Renal cortex interstitium (tissue), 11 donors: ENCODE results near the gene LMCD1. TPM values are rescaled to one million over a fixed set of nuclear protein-coding genes. Genes with fewer than 3 reads are reported as not detected.

ENCODE experiments used
- DNase-seq, 11 donors: peaks; one replicate each; pipeline ENCODE4 v3.0.0-alpha.2; 2013; ENCODE audit warnings: low read depth in 9 of 11, low spot score in 4 of 11; ENCODE audit errors: extremely low read depth in 1 of 11
- polyA plus RNA-seq, 3 donors: library from polyadenylated mRNA; unstranded; fragments of 120-200 nt; gene quantifications; one replicate each; pipeline ENCODE4 v1.2.1, GENCODE V29; 2013; ENCODE audit not compliant: insufficient read length in 3 of 3

LMCD1 gene
- polyA plus RNA-seq, 3 donors = 26.3 to 35.8 (median 27.0) TPM

DNA sequence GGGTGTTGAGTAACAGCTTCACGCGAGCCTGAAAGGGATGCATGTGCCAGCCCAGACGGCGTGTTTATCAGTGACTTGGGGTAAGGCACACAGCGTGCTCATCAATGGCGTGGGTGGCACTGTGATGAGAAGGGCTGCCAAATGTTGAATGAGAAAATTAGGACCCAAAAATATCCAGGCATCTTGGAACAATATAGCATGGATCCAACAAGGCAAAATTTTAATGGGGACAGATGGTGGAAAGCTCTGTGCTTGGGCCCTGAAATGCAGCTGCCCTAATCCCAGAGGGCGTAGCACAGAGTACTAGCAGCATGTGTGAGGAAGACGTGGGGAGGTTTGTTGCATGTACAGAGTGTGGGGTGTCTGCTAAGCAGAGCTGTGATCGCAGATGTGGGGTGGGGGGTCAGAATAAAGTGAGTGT, 94.1 kb downstream of the LMCD1 start:
- DNase-seq = no peak

DNA sequence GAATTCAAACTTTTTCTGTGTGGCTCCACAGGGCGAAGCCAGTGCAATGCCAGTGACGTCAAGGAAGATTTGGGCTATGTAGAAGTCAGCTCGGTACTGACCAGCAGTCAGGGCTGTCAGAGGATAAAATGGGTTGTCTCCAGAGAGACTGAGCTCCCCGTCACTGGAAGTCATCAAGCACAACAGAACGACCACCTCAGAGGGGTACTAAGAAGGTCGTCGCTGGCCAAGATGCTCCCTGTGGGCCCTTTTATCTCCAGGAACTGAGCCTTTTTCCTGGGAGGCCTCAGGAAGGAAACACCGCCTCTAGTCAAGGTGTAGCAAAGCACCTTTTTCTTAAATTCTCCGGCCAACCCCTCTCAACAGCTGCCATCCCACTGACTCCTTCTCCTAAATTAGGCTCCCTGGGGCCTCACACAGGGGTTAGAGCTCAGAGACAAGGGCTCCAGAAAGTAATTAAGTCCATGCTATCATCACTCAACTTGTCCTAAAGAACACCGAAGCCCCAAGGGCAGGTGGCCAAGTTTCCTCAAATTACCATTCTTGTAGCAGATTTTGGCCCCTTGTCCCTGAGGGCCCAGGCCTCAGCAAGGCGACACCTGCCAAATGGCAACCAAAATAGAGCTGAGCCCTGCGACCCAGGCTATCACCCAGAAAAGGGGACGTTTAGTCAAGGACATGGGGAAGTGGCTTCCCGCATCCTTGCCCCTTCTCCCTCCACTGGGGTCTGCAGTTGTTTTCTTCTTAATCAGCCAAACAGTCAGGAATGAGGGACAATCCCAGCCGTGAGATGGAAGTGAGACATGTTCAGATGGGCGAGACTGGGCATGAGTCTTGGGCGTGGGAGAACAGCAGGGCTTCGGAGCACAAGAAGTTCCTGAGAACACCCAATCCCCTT, 94.9 kb downstream of the LMCD1 start:
- no peak for DNase-seq

DNA sequence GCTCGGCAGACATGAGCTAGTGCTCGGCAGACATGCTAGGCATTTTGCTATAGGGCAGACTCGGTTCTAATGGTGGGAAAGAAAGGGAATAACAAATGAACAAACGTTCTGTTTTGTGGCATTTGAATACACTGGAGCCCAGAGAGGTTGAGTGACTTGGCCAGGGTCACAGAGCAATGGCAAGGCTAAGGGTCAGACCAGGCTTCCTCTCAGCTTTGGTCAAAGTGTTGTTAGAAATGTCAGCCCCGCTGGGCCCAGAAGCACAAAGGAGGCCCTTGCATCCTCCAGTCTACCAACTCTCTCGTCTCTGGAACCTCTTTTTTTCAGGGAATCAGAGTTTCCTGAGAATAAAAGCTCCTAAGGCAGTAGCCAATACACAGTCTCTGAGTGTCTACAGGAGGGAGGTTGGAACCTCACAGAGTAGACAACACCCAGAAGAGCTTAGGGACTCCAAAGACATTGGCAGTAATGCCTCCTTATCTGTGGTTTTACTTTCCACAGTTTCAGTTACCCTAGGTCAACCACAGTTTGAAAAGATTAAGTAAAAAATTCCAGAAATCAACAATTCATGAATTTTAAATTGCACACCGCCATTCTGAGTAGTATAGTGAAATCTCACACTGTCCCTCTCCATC, 95.7 kb downstream of the LMCD1 start:
- DNase-seq = no peak

DNA sequence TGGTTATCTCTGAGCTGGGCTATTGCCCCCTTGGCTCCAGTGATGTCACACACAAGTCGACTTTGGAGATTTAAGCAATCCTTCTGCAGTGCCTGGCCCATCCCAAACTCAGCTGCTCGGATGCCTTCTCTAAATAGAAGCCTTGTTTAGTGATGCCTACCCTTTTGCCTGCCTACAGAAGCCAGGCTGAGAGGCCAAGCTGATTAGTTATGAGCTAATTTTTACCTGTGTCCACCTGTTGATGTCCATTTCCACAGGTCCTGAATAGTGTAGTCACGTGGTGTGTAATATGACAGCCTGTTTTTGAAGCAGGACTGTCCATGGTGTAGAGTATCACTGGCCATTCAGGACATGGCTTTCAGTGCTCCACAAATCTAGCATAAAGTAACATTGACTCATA, 97.5 kb downstream of the LMCD1 start:
- no peak for DNase-seq

DNA sequence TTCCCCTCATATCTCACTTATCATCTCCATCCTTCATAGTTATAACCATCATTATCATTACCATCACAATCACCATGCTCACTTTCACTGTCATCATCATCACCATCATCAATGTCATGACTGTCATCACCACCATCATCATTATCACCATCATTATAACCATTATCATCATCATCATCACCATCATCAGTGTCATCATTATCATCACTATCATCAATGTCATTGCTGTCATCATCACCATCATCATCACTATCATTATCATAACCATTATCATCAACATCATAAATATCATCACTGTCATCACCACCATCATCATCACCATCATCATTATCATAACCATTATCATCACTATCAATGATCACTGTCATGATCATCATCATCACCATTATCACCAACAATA, 98.8 kb downstream of the LMCD1 start:
- DNase-seq = no peak

DNA sequence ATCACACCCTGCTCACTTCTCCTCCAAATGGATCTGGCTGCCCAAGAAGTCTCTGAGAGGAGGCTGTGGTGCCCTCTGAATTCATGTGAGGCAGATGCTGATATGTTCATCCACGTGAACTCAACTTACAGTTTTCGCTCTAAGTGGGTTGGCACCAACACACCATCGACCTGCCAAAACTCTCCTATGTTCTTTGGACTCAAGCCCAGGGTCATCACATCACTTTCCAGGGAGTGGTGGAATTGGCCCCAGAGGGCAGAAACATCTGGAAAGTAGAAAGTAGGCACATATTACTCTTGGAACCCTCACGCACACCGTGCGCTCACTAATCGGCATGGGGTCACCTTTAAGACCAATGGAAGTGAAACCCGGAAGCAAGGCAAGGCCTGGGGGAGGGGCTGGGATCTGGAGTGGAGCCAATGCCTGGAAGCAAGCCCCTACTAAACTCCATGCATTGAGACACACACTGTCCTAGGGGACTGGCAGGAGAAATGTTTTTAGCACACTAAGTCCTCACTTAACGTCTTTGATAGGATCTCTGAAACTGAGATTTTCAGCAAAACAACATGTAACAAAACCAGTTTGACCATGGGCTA, 101.6 kb downstream of the LMCD1 start:
- no peak for DNase-seq

DNA sequence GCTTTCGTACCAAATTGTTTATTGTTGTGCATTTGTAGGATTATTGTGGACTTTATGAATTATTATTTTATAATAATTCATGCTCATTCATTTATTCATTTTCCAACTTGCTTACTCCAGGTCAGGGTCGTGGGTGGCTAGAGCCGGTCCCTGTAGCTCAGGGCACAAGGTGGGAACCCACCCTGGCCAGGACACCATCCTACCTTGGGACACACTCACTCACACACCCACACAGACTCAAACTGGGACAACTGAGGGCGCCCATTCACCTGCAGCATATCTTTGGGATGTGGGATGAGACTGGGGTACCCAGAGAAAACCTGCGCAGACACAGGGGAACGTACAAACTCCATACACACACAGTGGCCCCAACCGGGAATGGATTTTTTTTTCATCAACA, 102.4 kb downstream of the LMCD1 start:
- no peak for DNase-seq

DNA sequence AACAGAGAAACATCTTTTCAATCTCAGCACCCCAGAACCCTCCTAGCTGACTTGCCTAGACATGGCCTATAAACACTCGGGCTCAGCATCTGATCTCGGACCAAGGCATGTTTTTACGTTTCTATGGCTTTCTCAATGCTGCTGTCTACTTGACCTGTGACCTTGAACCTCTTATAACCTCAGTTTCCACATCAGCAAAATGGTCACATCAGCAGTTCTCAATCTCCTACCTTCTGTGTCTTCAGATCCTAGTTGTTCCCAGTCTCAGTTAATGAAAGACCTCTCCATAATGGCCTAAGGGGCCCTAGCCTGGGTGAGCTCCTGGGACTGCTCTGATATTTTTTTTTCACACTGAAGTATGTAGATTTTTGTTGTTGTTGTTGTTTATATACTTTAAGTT, 103.4 kb downstream of the LMCD1 start:
- DNase-seq = no peak

DNA sequence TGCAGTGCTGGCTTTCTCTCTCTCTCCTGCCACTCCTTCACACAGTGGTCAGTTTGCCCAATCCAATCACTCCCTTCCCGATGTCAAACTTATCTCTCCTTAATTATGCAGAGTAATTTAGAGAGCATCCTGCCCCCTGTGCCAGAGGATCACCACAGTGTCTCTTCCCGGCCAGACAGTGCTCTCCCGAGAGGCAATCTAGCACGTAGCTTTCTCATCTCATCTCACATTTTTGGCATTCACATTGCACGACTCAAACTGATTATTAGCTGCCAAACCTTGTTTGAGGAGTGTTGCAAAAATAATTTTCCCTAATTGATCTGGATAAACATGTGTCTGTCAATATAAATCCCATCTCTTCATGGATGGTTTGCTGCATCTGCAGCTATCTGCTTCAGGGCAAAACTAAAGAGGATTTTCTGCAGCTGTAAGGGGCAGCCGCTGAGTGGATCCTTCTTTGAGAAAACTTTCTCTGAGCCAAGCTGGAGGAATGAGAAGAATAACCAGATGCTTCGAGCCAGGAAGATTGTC, 105.1 kb downstream of the LMCD1 start:
- DNase-seq = no peak

DNA sequence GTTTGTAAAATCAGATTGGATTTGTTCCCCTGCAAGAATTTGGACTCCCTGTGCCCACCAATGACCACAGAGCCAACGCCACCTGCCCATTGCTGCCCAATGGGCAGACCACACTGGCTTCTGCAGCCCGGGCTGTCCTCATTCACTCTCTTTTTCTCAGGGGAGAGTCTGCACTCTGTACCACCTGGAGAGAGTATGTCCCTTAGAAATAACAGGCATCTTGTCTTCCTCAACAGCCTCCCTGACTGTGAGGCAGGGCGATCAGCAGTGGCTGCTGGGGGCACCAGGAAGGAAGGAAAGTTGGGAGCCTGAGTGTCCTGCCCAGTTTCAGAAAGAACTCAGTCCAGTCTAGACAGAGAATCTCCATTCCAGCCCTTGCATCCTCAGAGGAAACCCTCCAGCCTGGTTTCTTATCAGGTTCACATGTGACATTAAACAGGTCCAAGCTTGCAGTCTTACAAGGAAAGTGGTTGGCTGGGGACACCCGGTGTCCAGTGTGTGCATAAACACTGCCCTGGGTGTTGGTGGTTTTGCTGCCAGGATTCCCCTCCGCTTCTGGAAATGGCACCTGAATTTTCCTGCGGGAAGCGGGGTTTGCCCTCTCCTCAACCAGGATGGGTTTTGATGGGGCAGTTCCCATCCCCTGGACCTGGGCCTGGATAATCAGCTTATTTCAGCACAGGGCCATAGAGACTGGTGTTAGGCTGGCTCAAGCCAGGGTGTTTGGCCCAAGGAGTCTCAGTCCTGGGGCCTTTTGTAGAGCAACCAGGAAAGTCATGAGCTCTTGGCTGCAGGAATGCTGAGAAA, 105.8 kb downstream of the LMCD1 start:
- DNase-seq = peak; percentile 24 to 64 (median 41)

DNA sequence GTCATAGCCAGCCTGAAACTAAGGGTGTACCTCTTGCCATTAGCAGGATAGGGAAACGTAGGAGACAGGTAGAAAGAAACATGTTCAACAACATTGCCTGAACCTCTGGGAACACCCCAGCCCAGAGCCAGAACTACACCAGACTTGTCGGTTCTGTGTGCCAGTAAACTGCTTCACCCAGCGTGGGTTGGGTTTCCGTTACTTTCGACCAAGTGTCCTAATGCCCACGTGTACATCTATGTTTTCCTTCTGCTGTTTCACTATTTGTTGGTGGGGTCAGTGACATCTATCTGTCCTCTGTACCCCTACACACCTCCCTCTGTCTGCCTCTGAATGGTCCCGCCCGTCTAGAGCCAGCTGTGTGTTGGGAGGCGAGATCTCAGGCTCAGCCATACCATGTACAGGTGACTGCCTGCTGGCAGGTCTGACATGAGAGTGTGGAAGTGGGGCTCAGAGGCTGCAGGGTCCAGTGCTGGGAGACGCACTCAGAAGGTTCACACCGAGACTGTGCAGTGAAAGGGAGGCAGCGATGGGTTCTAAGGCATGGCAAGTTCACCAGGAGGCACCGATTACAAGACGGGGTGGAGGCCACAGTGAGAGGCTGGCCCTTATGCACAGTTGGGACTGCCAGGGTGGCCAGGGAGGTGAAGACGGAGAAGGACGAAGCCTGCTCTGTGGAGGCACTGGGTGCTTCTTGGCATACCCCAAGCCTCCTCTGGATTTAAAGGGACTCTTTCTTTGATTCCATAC, 106.6 kb downstream of the LMCD1 start:
- DNase-seq = no peak

DNA sequence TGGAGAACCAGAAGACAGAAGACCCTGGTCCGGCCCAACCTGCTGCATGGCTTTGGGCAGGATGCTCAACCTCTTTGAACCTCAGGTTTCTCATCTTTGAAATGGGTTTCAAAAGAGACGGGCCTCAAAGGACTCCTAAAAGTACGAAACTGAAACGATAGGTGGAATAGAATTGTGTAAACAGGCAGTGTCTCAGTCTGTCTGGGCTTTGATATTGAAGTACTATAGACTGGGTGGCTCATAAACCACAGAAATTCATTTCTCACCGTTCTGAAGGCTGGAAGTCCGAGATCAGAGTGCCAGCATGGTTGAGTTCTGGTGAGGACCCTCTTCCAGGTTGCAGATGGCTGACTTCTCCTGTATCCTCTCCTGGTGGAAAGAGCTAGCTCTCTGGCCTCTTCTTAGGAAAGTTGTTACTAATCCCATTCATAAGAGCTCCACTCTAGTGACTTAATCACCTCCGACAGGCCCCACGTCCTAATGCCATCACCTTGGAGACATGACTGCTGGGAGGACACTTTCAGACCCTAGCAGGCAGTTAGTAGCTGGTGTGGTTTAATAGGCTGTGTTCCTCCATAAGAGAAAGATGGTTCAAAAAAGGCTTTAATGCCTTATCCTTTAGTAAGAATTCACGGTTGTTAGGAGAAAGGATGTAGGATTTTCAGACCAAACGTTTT, 107.3 kb downstream of the LMCD1 start:
- DNase-seq = no peak

DNA sequence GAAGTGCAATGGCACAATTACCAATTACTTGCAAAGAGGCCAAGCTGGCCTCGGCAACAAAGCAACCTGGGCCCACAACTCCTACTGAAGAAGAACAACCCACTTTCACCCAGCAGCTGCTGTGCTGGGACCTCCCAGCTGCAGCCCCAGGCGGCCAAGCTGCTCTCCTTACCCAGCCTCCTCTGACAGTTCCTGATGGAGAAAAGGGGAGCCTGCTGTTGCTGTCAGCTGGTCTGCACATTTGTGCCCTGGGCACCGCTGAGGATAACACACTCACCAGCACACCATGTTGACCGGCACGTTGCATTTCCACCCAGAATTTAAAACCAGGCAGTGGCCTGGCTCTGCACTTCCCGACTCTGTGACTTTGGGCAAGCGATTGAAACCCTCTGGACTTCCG, 109.3 kb downstream of the LMCD1 start:
- no peak for DNase-seq

DNA sequence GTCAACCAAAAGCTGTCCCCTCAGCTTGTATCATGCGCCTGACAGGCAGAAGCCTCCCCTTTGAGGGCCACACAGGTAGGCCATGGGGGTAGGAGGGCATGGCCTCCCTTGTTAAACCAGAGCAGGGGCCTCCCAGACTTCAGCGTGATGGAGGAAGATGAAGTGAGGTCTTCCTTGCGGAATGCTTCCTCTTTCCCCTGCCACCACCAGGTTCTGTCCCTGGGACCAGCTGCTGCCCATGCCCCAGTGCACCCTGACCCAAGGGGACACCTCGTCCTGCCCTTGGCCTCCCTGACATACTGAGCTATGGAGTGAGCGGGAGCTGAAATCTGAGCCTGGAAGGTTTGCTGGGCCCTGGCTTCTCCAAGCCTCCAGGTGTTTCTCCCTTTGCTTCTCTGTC, 116.3 kb downstream of the LMCD1 start:
- DNase-seq = no peak

DNA sequence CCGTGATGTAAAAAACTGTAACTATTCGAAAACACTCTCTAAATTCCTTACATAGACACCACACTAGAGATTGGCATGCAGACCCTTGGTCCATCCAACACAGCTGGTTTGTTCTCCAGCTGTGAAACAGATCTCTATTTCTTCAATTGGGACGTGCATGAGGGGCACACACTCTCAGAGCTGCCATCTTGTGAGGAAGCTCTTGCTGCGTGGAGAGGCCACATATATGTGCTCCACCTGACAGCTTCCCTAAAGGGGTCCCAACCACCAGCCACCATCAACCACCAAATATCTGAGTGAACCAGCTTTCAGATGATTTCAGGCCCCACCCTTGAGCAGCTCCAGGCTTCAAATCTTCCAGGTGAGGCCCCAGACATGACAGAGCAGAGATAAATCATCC, 117.3 kb downstream of the LMCD1 start:
- no peak for DNase-seq

DNA sequence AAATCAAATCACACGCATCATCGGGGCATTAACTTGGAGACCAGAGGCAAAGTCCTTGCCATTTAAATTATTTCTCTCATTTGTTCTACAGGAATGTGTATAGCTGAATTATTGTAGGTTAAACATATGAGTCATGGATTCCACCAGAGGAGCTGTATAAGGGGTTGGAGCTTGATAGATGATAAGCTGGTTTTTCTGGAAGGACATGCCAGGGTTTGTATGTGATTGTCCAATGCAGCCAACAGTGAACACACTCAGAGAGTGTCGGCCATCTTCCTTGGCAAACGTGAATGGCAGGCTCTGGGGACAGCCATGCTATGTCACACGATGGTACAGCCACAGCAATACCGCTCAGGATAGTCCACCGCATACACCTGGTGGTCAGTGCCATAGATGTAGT, 117.9 kb downstream of the LMCD1 start:
- DNase-seq = no peak

DNA sequence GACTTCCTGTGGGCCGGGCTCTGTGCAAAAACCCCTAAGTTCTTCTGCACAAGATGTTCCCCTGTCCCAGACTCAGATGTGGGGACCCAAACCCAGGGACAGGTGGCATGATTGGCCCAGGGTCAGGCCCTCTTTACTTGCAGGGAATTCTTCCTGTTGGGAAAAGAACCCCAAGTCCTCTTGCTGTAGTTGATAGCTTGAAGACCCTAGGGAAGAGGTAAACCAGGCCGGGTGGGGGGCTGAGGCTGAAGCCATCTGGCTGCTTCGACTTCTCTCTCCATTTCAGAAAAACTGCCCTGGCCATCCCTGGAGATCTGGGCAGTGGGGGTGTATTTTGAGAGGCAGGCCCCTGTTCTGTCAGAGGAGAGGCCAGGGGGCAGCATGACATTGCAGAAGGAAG, 119.5 kb downstream of the LMCD1 start:
- no peak for DNase-seq

DNA sequence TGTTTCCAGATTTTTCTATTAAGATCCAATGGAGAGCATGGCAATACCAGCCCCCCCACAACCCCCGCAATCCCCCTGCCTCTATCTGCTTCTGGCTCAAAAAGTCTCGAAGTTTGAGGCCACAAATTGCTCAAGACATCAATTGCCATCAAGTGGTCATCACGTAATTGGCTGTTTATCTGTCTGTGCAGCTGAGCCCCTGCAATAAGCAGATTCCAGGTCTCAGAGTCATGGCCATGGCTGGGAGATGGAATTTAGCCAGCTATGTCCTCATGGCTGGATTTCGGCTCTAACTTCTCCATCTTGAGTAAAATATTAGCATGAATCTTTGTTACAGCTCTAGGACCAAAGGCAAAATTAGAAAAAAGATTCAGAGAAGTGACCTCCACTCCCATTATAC, 120.2 kb downstream of the LMCD1 start:
- no peak for DNase-seq
